ENCODE data around the gene HOXC12.

Gene HOXC12

DNA sequence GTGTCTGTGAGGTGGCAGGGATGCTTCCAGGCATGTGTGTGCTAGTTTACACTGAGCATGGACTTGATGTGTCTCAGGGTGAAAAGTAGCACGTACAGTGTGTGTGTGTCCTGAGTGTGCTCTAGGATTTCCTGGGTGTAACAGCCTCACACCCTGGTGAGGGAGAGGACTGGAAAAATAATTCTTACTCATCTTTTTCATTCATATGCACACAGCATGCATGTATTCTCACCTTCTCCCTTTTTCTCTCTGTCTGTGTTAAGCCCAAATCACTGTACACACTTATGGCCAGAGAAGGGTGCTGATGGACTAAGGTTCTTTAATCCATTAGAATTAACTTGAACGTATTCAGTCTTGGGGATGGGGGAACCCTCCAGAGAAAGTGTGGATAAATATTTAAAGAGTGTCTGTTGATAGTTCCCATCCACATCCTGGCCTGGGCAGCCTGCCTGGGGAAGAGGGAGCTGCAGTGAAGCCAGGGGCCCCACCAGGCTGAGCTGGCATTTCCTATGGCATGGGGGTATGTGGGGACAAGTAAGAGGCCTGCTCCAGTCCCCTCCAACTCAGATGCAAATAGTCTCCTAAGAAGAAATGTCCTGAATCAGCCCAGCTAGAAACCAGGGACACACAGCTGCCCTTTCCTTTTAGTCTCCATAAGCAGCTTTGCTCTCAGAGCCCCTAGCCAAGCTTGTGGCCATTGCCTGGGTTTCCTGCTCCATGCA is 53.0 kb downstream of the HOXC12 start:
- no peak for ATAC-seq
- TF ChIP-seq ZFP30 (CRISPR knock-in tag; IDR thresholded peaks at IDR 0.05): no peak
- no peak for TF ChIP-seq TCF4 (CRISPR knock-in tag; IDR thresholded peaks at IDR 0.05; ENCODE audit: borderline replicate concordance)
- TF ChIP-seq ISL1 (CRISPR knock-in tag; IDR thresholded peaks at IDR 0.05): no peak
- no peak for TF ChIP-seq SNAI2 (CRISPR knock-in tag; IDR thresholded peaks at IDR 0.05)
- no peak for TF ChIP-seq GLIS3 (CRISPR knock-in tag; IDR thresholded peaks at IDR 0.05)
- no peak for TF ChIP-seq ZNF70 (CRISPR knock-in tag; IDR thresholded peaks at IDR 0.05)
- TF ChIP-seq ZC3H10 (CRISPR knock-in tag; IDR thresholded peaks at IDR 0.05): no peak
- TF ChIP-seq, protein P1, sequence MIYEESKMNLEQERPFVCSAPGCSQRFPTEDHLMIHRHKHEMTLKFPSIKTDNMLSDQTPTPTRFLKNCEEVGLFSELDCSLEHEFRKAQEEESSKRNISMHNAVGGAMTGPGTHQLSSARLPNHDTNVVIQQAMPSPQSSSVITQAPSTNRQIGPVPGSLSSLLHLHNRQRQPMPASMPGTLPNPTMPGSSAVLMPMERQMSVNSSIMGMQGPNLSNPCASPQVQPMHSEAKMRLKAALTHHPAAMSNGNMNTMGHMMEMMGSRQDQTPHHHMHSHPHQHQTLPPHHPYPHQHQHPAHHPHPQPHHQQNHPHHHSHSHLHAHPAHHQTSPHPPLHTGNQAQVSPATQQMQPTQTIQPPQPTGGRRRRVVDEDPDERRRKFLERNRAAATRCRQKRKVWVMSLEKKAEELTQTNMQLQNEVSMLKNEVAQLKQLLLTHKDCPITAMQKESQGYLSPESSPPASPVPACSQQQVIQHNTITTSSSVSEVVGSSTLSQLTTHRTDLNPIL (CRISPR knock-in tag; IDR thresholded peaks at IDR 0.05; ENCODE audit: low read depth): no peak
- no peak for TF ChIP-seq ZNF8 (CRISPR knock-in tag; IDR thresholded peaks at IDR 0.05)
- TF ChIP-seq, protein P2, sequence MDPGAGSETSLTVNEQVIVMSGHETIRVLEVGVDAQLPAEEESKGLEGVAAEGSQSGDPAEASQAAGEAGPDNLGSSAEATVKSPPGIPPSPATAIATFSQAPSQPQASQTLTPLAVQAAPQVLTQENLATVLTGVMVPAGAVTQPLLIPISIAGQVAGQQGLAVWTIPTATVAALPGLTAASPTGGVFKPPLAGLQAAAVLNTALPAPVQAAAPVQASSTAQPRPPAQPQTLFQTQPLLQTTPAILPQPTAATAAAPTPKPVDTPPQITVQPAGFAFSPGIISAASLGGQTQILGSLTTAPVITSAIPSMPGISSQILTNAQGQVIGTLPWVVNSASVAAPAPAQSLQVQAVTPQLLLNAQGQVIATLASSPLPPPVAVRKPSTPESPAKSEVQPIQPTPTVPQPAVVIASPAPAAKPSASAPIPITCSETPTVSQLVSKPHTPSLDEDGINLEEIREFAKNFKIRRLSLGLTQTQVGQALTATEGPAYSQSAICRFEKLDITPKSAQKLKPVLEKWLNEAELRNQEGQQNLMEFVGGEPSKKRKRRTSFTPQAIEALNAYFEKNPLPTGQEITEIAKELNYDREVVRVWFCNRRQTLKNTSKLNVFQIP (CRISPR knock-in tag; IDR thresholded peaks at IDR 0.05; ENCODE audit: borderline replicate concordance, low read depth): no peak

DNA sequence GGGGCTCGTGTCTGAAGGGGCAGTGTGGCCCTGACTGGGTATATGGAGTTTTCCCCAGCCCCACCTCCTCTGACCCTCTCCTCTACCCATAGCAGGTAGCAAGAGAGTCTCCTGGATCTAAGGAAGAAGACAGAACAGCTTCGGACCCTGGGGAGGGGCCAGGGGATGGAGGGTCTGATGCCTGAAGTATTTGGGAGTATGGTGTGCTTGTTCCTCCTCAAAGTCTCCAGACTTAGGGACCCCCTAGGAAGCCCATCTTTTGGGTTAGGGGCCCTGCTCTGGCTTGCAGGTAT is 53.5 kb downstream of the HOXC12 start:
- TF ChIP-seq ZFP30 (CRISPR knock-in tag; IDR thresholded peaks at IDR 0.05): no peak
- TF ChIP-seq BACH2 (CRISPR knock-in tag; IDR thresholded peaks at IDR 0.05; ENCODE audit: borderline replicate concordance): no peak
- no peak for TF ChIP-seq ZC3H10 (CRISPR knock-in tag; IDR thresholded peaks at IDR 0.05)
- TF ChIP-seq PATZ1 (CRISPR knock-in tag; IDR thresholded peaks at IDR 0.05; ENCODE audit: borderline replicate concordance): no peak
- no peak for TF ChIP-seq ESRRG (CRISPR knock-in tag; IDR thresholded peaks at IDR 0.05)
- no peak for TF ChIP-seq ZNF70 (CRISPR knock-in tag; IDR thresholded peaks at IDR 0.05)
- no peak for TF ChIP-seq RARB (CRISPR knock-in tag; IDR thresholded peaks at IDR 0.05)
- TF ChIP-seq, protein P2 (CRISPR knock-in tag; IDR thresholded peaks at IDR 0.05; ENCODE audit: borderline replicate concordance, low read depth): no peak
- no peak for TF ChIP-seq CSDC2 (CRISPR knock-in tag; IDR thresholded peaks at IDR 0.05)
- TF ChIP-seq, protein P3, sequence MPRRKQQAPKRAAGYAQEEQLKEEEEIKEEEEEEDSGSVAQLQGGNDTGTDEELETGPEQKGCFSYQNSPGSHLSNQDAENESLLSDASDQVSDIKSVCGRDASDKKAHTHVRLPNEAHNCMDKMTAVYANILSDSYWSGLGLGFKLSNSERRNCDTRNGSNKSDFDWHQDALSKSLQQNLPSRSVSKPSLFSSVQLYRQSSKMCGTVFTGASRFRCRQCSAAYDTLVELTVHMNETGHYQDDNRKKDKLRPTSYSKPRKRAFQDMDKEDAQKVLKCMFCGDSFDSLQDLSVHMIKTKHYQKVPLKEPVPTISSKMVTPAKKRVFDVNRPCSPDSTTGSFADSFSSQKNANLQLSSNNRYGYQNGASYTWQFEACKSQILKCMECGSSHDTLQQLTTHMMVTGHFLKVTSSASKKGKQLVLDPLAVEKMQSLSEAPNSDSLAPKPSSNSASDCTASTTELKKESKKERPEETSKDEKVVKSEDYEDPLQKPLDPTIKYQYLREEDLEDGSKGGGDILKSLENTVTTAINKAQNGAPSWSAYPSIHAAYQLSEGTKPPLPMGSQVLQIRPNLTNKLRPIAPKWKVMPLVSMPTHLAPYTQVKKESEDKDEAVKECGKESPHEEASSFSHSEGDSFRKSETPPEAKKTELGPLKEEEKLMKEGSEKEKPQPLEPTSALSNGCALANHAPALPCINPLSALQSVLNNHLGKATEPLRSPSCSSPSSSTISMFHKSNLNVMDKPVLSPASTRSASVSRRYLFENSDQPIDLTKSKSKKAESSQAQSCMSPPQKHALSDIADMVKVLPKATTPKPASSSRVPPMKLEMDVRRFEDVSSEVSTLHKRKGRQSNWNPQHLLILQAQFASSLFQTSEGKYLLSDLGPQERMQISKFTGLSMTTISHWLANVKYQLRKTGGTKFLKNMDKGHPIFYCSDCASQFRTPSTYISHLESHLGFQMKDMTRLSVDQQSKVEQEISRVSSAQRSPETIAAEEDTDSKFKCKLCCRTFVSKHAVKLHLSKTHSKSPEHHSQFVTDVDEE (CRISPR knock-in tag; IDR thresholded peaks at IDR 0.05): no peak
- TF ChIP-seq, protein P4, sequence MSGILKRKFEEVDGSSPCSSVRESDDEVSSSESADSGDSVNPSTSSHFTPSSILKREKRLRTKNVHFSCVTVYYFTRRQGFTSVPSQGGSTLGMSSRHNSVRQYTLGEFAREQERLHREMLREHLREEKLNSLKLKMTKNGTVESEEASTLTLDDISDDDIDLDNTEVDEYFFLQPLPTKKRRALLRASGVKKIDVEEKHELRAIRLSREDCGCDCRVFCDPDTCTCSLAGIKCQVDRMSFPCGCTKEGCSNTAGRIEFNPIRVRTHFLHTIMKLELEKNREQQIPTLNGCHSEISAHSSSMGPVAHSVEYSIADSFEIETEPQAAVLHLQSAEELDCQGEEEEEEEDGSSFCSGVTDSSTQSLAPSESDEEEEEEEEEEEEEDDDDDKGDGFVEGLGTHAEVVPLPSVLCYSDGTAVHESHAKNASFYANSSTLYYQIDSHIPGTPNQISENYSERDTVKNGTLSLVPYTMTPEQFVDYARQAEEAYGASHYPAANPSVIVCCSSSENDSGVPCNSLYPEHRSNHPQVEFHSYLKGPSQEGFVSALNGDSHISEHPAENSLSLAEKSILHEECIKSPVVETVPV (CRISPR knock-in tag; IDR thresholded peaks at IDR 0.05): no peak
- no peak for TF ChIP-seq OSR1 (CRISPR knock-in tag; IDR thresholded peaks at IDR 0.05)
- TF ChIP-seq ZNF565 (CRISPR knock-in tag; conservative IDR thresholded peaks at IDR 0.05; ENCODE audit: low read depth): no peak
- ATAC-seq: no peak
